Peyer's patch (tissue), 4 donors: Measurements from ENCODE around the gene ZNF655.

Experiments used
- CTCF ChIP-seq, 6 experiments: fragments of 450-650 bp in 4 of 6; fragments of 200-600 bp in 2 of 6; sonication (generic) in 1 of 6; IDR thresholded peaks; one replicate each; pipeline ENCODE4 v1.5.1; 2017 to 2019; ENCODE audit warnings: antibody characterized with exemption in 6 of 6, mild to moderate bottlenecking in 3 of 6, moderate library complexity in 1 of 6
- POLR2A ChIP-seq, 2 donors: fragments of 450-650 bp; IDR thresholded peaks; one replicate each; pipeline ENCODE4 v1.5.1; 2017; ENCODE audit warnings: antibody characterized with exemption in 2 of 2, mild to moderate bottlenecking in 2 of 2, moderate library complexity in 2 of 2

GRCh38 chr7:99514050-99514449, 44.4 kb upstream of the ZNF655 start:
- TF ChIP-seq CTCF (IDR thresholded peaks at IDR 0.05) (no peak), POLR2A (IDR thresholded peaks at IDR 0.05) (no peak)
